ENCODE data around the gene DUSP15.

The DUSP15 gene

DNA sequence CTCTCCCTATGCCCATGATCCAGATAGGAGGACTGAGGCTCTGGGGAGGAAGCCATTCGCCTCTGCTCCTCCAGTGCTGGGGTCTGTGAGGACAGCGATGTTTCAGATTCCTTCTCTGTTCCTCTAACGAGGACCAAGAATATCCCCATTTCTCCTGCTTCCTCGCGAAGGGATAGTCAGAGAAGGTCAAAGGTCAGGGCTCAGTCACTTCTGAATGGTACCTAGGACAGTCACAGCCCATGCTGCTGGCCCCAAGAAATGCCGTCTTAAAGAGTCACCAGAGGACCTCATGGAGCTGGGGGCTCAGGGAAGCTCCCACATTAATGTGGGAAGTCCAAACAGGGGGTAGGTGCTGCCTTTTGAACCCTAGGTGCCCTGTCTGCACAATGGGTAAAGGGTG lies 27.0 kb downstream of the DUSP15 start:
- TF ChIP-seq CTCF (IDR thresholded peaks at IDR 0.05; ENCODE audit: borderline replicate concordance, insufficient read depth, low read depth, low read length), result no peak

GRCh38 chr20:31842471-31843157 lies 27.7 kb downstream of the DUSP15 start:
- TF ChIP-seq CTCF (IDR thresholded peaks at IDR 0.05; ENCODE audit: borderline replicate concordance, insufficient read depth, low read depth, low read length), result no peak
- no peak overlapping the region for H3K4me3 ChIP-seq (ENCODE audit: low read depth, low read length)

More for the DNA sequence above, 27.0 kb downstream of the DUSP15 start:
- no peak overlapping the region for H3K4me3 ChIP-seq (ENCODE audit: low read depth, low read length)

GRCh38 chr20:31841928-31842327 lies 28.4 kb downstream of the DUSP15 start:
- TF ChIP-seq CTCF (IDR thresholded peaks at IDR 0.05; ENCODE audit: borderline replicate concordance, insufficient read depth, low read depth, low read length), result no peak
- H3K4me3 ChIP-seq (ENCODE audit: low read depth, low read length), result no peak overlapping the region

- H3K4me3 ChIP-seq (ENCODE audit: low read depth, low read length), result no peak overlapping the region
- no peak for TF ChIP-seq CTCF (IDR thresholded peaks at IDR 0.05; ENCODE audit: borderline replicate concordance, insufficient read depth, low read depth, low read length)
Measured at GRCh38 chr20:31840906-31841816, 29.2 kb downstream of the DUSP15 start.

DNA sequence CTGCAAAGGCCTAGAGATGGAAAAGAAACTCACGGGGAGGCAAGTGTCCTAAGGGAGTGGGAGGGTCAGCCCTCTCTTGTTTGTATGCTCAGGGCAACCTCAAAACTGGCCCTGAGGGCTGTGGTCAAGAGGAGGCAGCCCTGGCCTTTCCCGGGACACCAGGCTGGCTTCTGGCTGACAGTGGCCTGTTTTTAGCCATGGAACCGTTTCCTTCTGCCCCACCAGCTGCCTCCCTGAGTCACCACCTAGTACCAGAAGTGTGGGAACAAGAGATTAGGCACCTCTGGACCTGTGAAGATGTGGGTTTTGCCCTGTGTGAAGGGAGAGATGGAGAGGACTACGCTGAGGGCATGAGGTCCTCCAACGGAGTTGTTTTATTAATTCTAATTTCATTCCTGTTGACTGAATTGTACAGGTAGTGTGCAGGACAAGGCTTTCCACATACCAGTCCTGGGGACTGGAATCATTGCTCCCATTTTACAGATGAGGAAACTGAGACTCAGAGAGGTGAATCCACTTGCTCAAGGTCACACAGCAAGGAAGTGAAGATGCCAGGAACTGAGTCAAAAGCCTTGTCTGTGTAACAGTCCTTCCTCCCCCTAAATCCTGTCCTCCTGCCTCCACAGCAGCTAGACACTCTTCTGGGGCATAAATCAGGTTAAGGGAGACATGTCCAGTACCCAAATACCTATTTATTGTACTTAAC lies 30.4 kb downstream of the DUSP15 start:
- H3K4me3 ChIP-seq (ENCODE audit: low read depth, low read length), result no peak overlapping the region
- no peak for TF ChIP-seq CTCF (IDR thresholded peaks at IDR 0.05; ENCODE audit: borderline replicate concordance, insufficient read depth, low read depth, low read length)

- TF ChIP-seq CTCF (IDR thresholded peaks at IDR 0.05; ENCODE audit: borderline replicate concordance, insufficient read depth, low read depth, low read length), result no peak
- H3K4me3 ChIP-seq (ENCODE audit: low read depth, low read length), result no peak overlapping the region
Measured at GRCh38 chr20:31838646-31839292, 31.6 kb downstream of the DUSP15 start.
